K562 (cell line): ENCODE results near the gene OST4. TPM values are rescaled to one million over a fixed set of nuclear protein-coding genes. Genes with fewer than 3 reads are reported as not detected.

Experiments used
- DDX20 ChIP-seq: fragments of 450-650 bp; IDR thresholded peaks from 2 replicates; pipeline ENCODE4 v1.6.1; 2016; ENCODE audit warnings: missing genetic modification characterization, low read depth, mild to moderate bottlenecking, missing compliant biosample characterization, moderate library complexity
- DIDO1 ChIP-seq: fragments of 450-650 bp; IDR thresholded peaks from 2 replicates; pipeline ENCODE4 v1.6.1; 2016; ENCODE audit warnings: low read depth, missing biosample characterization, missing genetic modification characterization
- KHSRP ChIP-seq: fragments of 450-650 bp; IDR thresholded peaks from 2 replicates; pipeline ENCODE4 v1.6.1; 2017
- NKRF ChIP-seq: fragments of 450-650 bp; IDR thresholded peaks from 2 replicates; pipeline ENCODE4 v1.6.1; 2016; ENCODE audit warnings: borderline replicate concordance
- PCBP1 ChIP-seq: fragments of 200-400 bp; formaldehyde crosslinking; IDR thresholded peaks from 2 replicates; pipeline ENCODE4 v1.6.1; 2018; ENCODE audit warnings: mild to moderate bottlenecking, low read depth, low read length; ENCODE audit not compliant: poor library complexity, severe bottlenecking
- SNRNP70 ChIP-seq: fragments of 200-400 bp; formaldehyde crosslinking; optimal IDR thresholded peaks from 2 replicates; pipeline ENCODE3; 2017; ENCODE audit warnings: low read depth, low read length
- TAL1 ChIP-seq: fragments of 450-650 bp; IDR thresholded peaks from 2 replicates; pipeline ENCODE4 v1.6.1; 2016; ENCODE audit warnings: mild to moderate bottlenecking
- ZNF232 ChIP-seq: sonication (generic); formaldehyde crosslinking; IDR thresholded peaks from 2 replicates; pipeline ENCODE4 v1.8.0; 2022; ENCODE audit warnings: mild to moderate bottlenecking, missing genetic modification reagents
- polyA plus RNA-seq, 8 experiments: library from polyadenylated mRNA; depleted of rRNA in 4 of 8; stranded (reverse) in 5 of 8; unstranded in 3 of 8; fragments of >200 nt; fragmentation: Nextera tagmentation in 2 of 8; fragmentation: Illumina TruSeq in 1 of 8; extraction: Ambion mirVana in 2 of 8; extraction: Trizol in 1 of 8; gene quantifications; 2 replicates each; pipeline versions ENCODE4 v1.2.1 to v1.2.3, GENCODE V29; 2011 to 2014; ENCODE audit warnings: inconsistent platforms in 1 of 8, missing spikeins in 1 of 8
- total RNA-seq, 7 experiments: library from RNA; depleted of rRNA in 6 of 7; stranded (reverse); fragments of >200 nt in 6 of 7; fragmentation: Illumina TruSeq in 2 of 7; extraction: Trizol in 2 of 7; gene quantifications; 2 replicates each; pipeline versions ENCODE4 v1.2.1 to v1.2.3, GENCODE V29; 2011 to 2021; ENCODE audit warnings: low replicate concordance in 1 of 7
- TF ChIP-seq, protein P1 (sequence below), 2 experiments: fragments of 450-650 bp; formaldehyde crosslinking in 1 of 2; IDR thresholded peaks; 2 replicates each; pipeline versions ENCODE4 v1.4.0 to v1.6.1; 2014 to 2020; ENCODE audit warnings: mild to moderate bottlenecking in 2 of 2, borderline replicate concordance in 1 of 2, low read depth in 1 of 2
- TF ChIP-seq, protein P2 (sequence below): fragments of 200-800 bp; sonication (Bioruptor generic); IDR thresholded peaks from 2 replicates; pipeline ENCODE4 v1.6.1; 2016; ENCODE audit warnings: missing genetic modification characterization, missing compliant biosample characterization
- TF ChIP-seq, protein P3 (sequence below): fragments of 250-450 bp; sonication (Bioruptor Pico); IDR thresholded peaks from 2 replicates; pipeline ENCODE4 v1.5.1; 2021; ENCODE audit warnings: mild to moderate bottlenecking

Gene OST4
- total and polyA plus RNA-seq, 9 of the 15 experiments (the other 6 are each of a cell fraction or from before 2014, with no cell fraction given) = 186 to 1,155 (median 355) TPM

GRCh38 chr2:27108221-27108620, 36.8 kb upstream of the OST4 start (continued):
- TF ChIP-seq DIDO1 (no peak), DDX20 (tag) (no peak), KHSRP (no peak), SNRNP70 (no peak), TAL1 (peak; percentile 34), NKRF (no peak), PCBP1 (no peak), ZNF232 (CRISPR knock-in tag) (no peak)
- TF ChIP-seq, protein P1, sequence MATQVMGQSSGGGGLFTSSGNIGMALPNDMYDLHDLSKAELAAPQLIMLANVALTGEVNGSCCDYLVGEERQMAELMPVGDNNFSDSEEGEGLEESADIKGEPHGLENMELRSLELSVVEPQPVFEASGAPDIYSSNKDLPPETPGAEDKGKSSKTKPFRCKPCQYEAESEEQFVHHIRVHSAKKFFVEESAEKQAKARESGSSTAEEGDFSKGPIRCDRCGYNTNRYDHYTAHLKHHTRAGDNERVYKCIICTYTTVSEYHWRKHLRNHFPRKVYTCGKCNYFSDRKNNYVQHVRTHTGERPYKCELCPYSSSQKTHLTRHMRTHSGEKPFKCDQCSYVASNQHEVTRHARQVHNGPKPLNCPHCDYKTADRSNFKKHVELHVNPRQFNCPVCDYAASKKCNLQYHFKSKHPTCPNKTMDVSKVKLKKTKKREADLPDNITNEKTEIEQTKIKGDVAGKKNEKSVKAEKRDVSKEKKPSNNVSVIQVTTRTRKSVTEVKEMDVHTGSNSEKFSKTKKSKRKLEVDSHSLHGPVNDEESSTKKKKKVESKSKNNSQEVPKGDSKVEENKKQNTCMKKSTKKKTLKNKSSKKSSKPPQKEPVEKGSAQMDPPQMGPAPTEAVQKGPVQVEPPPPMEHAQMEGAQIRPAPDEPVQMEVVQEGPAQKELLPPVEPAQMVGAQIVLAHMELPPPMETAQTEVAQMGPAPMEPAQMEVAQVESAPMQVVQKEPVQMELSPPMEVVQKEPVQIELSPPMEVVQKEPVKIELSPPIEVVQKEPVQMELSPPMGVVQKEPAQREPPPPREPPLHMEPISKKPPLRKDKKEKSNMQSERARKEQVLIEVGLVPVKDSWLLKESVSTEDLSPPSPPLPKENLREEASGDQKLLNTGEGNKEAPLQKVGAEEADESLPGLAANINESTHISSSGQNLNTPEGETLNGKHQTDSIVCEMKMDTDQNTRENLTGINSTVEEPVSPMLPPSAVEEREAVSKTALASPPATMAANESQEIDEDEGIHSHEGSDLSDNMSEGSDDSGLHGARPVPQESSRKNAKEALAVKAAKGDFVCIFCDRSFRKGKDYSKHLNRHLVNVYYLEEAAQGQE (IDR thresholded peaks at IDR 0.05; ENCODE audit: borderline replicate concordance) = peak; percentile 21; the same call in 1 of the 2 replicates
- TF ChIP-seq, protein P1 (CRISPR knock-in tag; IDR thresholded peaks at IDR 0.05; ENCODE audit: low read depth) = no peak
- TF ChIP-seq, protein P2, sequence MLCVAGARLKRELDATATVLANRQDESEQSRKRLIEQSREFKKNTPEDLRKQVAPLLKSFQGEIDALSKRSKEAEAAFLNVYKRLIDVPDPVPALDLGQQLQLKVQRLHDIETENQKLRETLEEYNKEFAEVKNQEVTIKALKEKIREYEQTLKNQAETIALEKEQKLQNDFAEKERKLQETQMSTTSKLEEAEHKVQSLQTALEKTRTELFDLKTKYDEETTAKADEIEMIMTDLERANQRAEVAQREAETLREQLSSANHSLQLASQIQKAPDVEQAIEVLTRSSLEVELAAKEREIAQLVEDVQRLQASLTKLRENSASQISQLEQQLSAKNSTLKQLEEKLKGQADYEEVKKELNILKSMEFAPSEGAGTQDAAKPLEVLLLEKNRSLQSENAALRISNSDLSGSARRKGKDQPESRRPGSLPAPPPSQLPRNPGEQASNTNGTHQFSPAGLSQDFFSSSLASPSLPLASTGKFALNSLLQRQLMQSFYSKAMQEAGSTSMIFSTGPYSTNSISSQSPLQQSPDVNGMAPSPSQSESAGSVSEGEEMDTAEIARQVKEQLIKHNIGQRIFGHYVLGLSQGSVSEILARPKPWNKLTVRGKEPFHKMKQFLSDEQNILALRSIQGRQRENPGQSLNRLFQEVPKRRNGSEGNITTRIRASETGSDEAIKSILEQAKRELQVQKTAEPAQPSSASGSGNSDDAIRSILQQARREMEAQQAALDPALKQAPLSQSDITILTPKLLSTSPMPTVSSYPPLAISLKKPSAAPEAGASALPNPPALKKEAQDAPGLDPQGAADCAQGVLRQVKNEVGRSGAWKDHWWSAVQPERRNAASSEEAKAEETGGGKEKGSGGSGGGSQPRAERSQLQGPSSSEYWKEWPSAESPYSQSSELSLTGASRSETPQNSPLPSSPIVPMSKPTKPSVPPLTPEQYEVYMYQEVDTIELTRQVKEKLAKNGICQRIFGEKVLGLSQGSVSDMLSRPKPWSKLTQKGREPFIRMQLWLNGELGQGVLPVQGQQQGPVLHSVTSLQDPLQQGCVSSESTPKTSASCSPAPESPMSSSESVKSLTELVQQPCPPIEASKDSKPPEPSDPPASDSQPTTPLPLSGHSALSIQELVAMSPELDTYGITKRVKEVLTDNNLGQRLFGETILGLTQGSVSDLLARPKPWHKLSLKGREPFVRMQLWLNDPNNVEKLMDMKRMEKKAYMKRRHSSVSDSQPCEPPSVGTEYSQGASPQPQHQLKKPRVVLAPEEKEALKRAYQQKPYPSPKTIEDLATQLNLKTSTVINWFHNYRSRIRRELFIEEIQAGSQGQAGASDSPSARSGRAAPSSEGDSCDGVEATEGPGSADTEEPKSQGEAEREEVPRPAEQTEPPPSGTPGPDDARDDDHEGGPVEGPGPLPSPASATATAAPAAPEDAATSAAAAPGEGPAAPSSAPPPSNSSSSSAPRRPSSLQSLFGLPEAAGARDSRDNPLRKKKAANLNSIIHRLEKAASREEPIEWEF (CRISPR knock-in tag) = no peak
- TF ChIP-seq, protein P3, sequence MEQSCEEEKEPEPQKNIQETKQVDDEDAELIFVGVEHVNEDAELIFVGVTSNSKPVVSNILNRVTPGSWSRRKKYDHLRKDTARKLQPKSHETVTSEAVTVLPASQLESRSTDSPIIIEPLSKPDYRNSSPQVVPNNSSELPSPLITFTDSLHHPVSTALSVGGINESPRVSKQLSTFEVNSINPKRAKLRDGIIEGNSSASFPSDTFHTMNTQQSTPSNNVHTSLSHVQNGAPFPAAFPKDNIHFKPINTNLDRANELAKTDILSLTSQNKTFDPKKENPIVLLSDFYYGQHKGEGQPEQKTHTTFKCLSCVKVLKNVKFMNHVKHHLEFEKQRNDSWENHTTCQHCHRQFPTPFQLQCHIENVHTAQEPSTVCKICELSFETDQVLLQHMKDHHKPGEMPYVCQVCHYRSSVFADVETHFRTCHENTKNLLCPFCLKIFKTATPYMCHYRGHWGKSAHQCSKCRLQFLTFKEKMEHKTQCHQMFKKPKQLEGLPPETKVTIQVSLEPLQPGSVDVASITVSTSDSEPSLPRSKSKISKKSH = no peak
